Keratinocyte (primary cell): ENCODE measurements around the gene HNRNPM. TPM values are rescaled to one million over a fixed set of nuclear protein-coding genes. Genes with fewer than 3 reads are reported as not detected.

ENCODE experiments used
- DNase-seq: peaks from one replicate; pipeline ENCODE4 v3.0.0-alpha.2; 2011; ENCODE audit warnings: low read depth, missing footprints, low spot score
- FAIRE-seq: peaks from 2 replicates; lab custom pipeline; 2011; peaks lifted over from hg19 to GRCh38; lab: Jason Lieb, UNC
- H2AFZ ChIP-seq: 2 replicates; pipeline ENCODE4 v1.6.0; 2012; ENCODE audit warnings: low read length, control low read depth, inconsistent platforms; ENCODE audit not compliant: control insufficient read depth
- H3K27ac ChIP-seq: 2 replicates; pipeline ENCODE4 v1.5.1; 2011; ENCODE audit warnings: low read length; ENCODE audit not compliant: control insufficient read depth, insufficient read depth
- H3K27me3 ChIP-seq: 3 replicates; pipeline ENCODE4 v1.6.0; 2011; ENCODE audit warnings: low read length; ENCODE audit not compliant: control insufficient read depth, insufficient read depth; ENCODE audit errors: extremely low read depth
- H3K36me3 ChIP-seq, 2 experiments: 2 replicates in 1 of 2; 3 replicates in 1 of 2; pipeline ENCODE4 v1.5.1; 2011; ENCODE audit warnings: low read length in 2 of 2, mild to moderate bottlenecking in 1 of 2; ENCODE audit not compliant: control insufficient read depth in 2 of 2, insufficient read depth in 2 of 2; ENCODE audit errors: extremely low read depth in 1 of 2
- H3K4me1 ChIP-seq: 3 replicates; pipeline ENCODE4 v1.5.1; 2011; ENCODE audit warnings: low read length; ENCODE audit not compliant: control insufficient read depth, insufficient read depth; ENCODE audit errors: extremely low read depth
- H3K4me2 ChIP-seq: 3 replicates; pipeline ENCODE4 v1.6.0; 2011; ENCODE audit warnings: low read depth, low read length; ENCODE audit not compliant: control insufficient read depth, insufficient read depth; ENCODE audit errors: extremely low read depth
- H3K4me3 ChIP-seq, 3 experiments: fragments of 200-600 bp in 1 of 3; sonication (generic) in 1 of 3; 2 replicates in 2 of 3; 3 replicates in 1 of 3; pipeline ENCODE4 v1.5.1; 2011 to 2016; ENCODE audit warnings: low read length in 3 of 3, mild to moderate bottlenecking in 3 of 3, control low read depth in 2 of 3, inconsistent platforms in 1 of 3, low read depth in 1 of 3, mixed read lengths in 1 of 3, mixed run types in 1 of 3, moderate library complexity in 1 of 3; ENCODE audit not compliant: control insufficient read depth in 2 of 3, insufficient read depth in 2 of 3; ENCODE audit errors: extremely low read depth in 1 of 3
- H3K79me2 ChIP-seq: 2 replicates; pipeline ENCODE4 v1.6.0; 2012; ENCODE audit warnings: low read length; ENCODE audit not compliant: control insufficient read depth, insufficient read depth
- H3K9ac ChIP-seq: 3 replicates; pipeline ENCODE4 v1.6.0; 2011; ENCODE audit warnings: low read length; ENCODE audit not compliant: control insufficient read depth, insufficient read depth; ENCODE audit errors: extremely low read depth
- H3K9me1 ChIP-seq: 3 replicates; pipeline ENCODE4 v1.6.0; 2011; ENCODE audit warnings: low read length; ENCODE audit not compliant: control insufficient read depth, insufficient read depth; ENCODE audit errors: extremely low read depth
- H3K9me3 ChIP-seq: 2 replicates; pipeline ENCODE4 v1.5.1; 2012; ENCODE audit warnings: low read depth, low read length; ENCODE audit not compliant: control insufficient read depth
- H4K20me1 ChIP-seq: 3 replicates; pipeline ENCODE4 v1.6.0; 2011; ENCODE audit warnings: low read length; ENCODE audit not compliant: control insufficient read depth, insufficient read depth; ENCODE audit errors: extremely low read depth
- CTCF ChIP-seq, 3 experiments: IDR thresholded peaks in 1 of 3; conservative IDR thresholded peaks in 1 of 3; optimal IDR thresholded peaks in 1 of 3; 2 replicates in 2 of 3; 3 replicates in 1 of 3; pipeline versions ENCODE3 to v1.5.1; 2011; ENCODE audit warnings: low read length in 3 of 3, mild to moderate bottlenecking in 3 of 3, moderate library complexity in 2 of 3, control low read depth in 1 of 3, inconsistent platforms in 1 of 3; ENCODE audit not compliant: insufficient read depth in 2 of 3; ENCODE audit errors: extremely low read depth in 1 of 3
- EZH2 ChIP-seq: IDR thresholded peaks from one replicate; pipeline ENCODE4 v1.6.1; 2012; ENCODE audit warnings: inconsistent platforms, mild to moderate bottlenecking, low read length, moderate library complexity
- dilution Hi-C: fragments of 300-500 bp; cut with MboI; formaldehyde crosslinking; loops from one replicate; pipeline ENCODE4 v1.7.0; 2020; ENCODE audit warnings: low sequenced_read_pairs; ENCODE audit not compliant: extremely low pct_ligation_motif_present
- polyA plus RNA-seq, 5 experiments: library from polyadenylated mRNA; depleted of rRNA in 3 of 5; stranded (reverse) in 3 of 5; stranded (forward) in 1 of 5; unstranded in 1 of 5; fragments of >200 nt; gene quantifications; 1 replicate in 1 of 5; 2 replicates in 3 of 5; 3 replicates in 1 of 5; pipeline versions ENCODE4 v1.2.1 to v1.2.3, GENCODE V29; 2011 to 2012; ENCODE audit warnings: missing spikeins in 2 of 5, low read depth in 1 of 5, low replicate concordance in 1 of 5

Gene HNRNPM
- polyA plus RNA-seq, 1 donor (not counting 4 experiments of a cell fraction or from before 2014, with no cell fraction given) = 126 TPM

- no peak overlapping the region for H3K4me2 ChIP-seq
- H3K27ac ChIP-seq = no peak overlapping the region
- DNase-seq (no peak), FAIRE-seq (no peak)
- H3K9ac ChIP-seq = no peak overlapping the region
- H3K36me3 ChIP-seq = peaks cover 25 to 44% of the 10 kb centered on the region in 2 experiments
- TF ChIP-seq EZH2 (no peak), CTCF (optimal IDR thresholded peaks at IDR 0.05 in 1 of 3, IDR thresholded peaks at IDR 0.05 in 1 of 3, conservative IDR thresholded peaks at IDR 0.05 in 1 of 3; ENCODE audit: extremely low read depth in 1 of 3, insufficient read depth in 2 of 3, low read length in 3 of 3) (no peak)
- no peaks in the 10 kb centered on the region for H3K9me3 ChIP-seq
- peaks cover 4% of the 10 kb centered on the region for H3K9me1 ChIP-seq
- peaks cover 15% of the 10 kb centered on the region for H3K4me1 ChIP-seq
- H3K79me2 ChIP-seq = peaks cover 52% of the 10 kb centered on the region
- H2AFZ ChIP-seq = no peak overlapping the region
- dilution Hi-C loops = no loop called here
- no peak overlapping the region for H3K4me3 ChIP-seq
- H4K20me1 ChIP-seq = peaks cover 22% of the 10 kb centered on the region
- H3K27me3 ChIP-seq = no peaks in the 10 kb centered on the region
Measured at GRCh38 chr19:8476524-8476923, 31.7 kb downstream of the HNRNPM start.

DNA sequence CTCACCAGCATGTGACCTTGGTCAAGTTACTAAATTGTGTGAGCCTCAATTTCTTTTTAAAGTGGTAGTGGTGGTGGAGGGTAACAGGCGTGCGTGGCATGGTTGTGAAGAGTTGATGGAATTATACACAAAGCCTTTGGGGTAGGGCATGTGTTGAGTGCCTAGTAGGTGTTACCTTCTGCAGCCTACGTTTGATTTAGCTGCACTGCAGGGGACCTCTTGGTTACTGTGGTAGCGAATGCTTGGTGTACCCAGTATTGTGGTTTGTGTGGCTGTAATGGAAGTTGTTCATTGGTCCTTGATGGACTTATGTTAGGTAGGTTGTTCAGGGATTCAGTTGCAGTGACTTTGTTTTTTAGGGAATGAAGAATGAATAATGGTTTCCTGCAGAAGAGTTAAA is 33.1 kb downstream of the HNRNPM start:
- Histone ChIP-seq H3K4me3 (no peak overlapping the region), H3K4me1 (peaks cover 18% of the 10 kb centered on the region), H3K9me3 (no peaks in the 10 kb centered on the region), H3K4me2 (no peak overlapping the region), H3K27me3 (no peaks in the 10 kb centered on the region), H4K20me1 (peaks cover 28% of the 10 kb centered on the region), H3K79me2 (peaks cover 63% of the 10 kb centered on the region), H2AFZ (no peak overlapping the region), H3K36me3 (peaks cover 29 to 42% of the 10 kb centered on the region in 2 experiments), H3K27ac (no peak overlapping the region), H3K9me1 (peaks cover 4% of the 10 kb centered on the region), H3K9ac (no peak overlapping the region)
- TF ChIP-seq CTCF (optimal IDR thresholded peaks at IDR 0.05 in 1 of 3, IDR thresholded peaks at IDR 0.05 in 1 of 3, conservative IDR thresholded peaks at IDR 0.05 in 1 of 3; ENCODE audit: extremely low read depth in 1 of 3, insufficient read depth in 2 of 3, low read length in 3 of 3) = no peak
- TF ChIP-seq EZH2 = no peak
- no peak for FAIRE-seq
- no peak for DNase-seq
- dilution Hi-C loops = no loop called here
